GM12878 (cell line): ENCODE data around the gene ZNF391. TPM values are rescaled to one million over a fixed set of nuclear protein-coding genes. Genes with fewer than 3 reads are reported as not detected.

Source experiments
- ATAC-seq: fragments of 200-7000 bp; cut with Tn5 transposase; 3 replicates; pipeline ENCODE4 v1.9.1; 2020; ENCODE audit warnings: mild to moderate bottlenecking, moderate library complexity
- BruUV-seq: library from RNA; stranded (reverse); fragments of 400-500 nt; replicated peaks from 2 replicates; lab custom pipeline; 2021; lab: Mats Ljungman, UMichigan
- CTCF ChIA-PET: fragments of 300-600 bp; sonication (Branson Sonifier 250); formaldehyde crosslinking; extraction: SDS; loops from one replicate; lab custom pipeline; 2021; ENCODE audit warnings: inconsistent platforms; lab: Yijun Ruan, JAX
- POLR2A ChIA-PET: fragments of 350-600 bp; formaldehyde crosslinking; extraction: SDS; loops from one replicate; lab custom pipeline; 2021; ENCODE audit warnings: inconsistent platforms; lab: Charles Lee
- RAD21 ChIA-PET: fragments of 300-600 bp; sonication (Branson Sonifier 250); formaldehyde crosslinking; loops from one replicate; lab custom pipeline; 2023; ENCODE audit warnings: antibody characterized with exemption; ENCODE audit not compliant: unreplicated experiment; lab: Charles Lee
- SMC1A ChIA-PET: fragments of 300-600 bp; sonication (Branson Sonifier 250); formaldehyde crosslinking; loops from one replicate; lab custom pipeline; 2023; ENCODE audit not compliant: unreplicated experiment, uncharacterized antibody; lab: Charles Lee
- DNase-seq: peaks from one replicate; pipeline ENCODE4 v3.0.0-alpha.2; 2011; ENCODE audit warnings: low read depth, low spot score
- FAIRE-seq: peaks from 3 replicates; lab custom pipeline; 2011; peaks lifted over from hg19 to GRCh38; lab: Jason Lieb, UNC
- H2AFZ ChIP-seq: 2 replicates; pipeline ENCODE4 v1.6.0; 2011; ENCODE audit warnings: low read depth, low read length, control low read depth; ENCODE audit not compliant: control insufficient read depth
- H3K27ac ChIP-seq: 2 replicates; pipeline ENCODE4 v1.5.1; 2011; ENCODE audit warnings: control low read depth; ENCODE audit not compliant: control insufficient read depth, insufficient read depth
- H3K27me3 ChIP-seq, 2 experiments: replicated peaks in 1 of 2; 2 replicates each; pipeline versions ENCODE4 v1.6.0 to v1.6.1; 2011; ENCODE audit warnings: low read length in 1 of 2; ENCODE audit not compliant: control insufficient read depth in 2 of 2, insufficient read depth in 2 of 2
- H3K36me3 ChIP-seq, 2 experiments: 2 replicates each; pipeline ENCODE4 v1.5.1; 2011; ENCODE audit warnings: low read length in 1 of 2; ENCODE audit not compliant: control insufficient read depth in 2 of 2, insufficient read depth in 2 of 2
- H3K4me1 ChIP-seq: 2 replicates; pipeline ENCODE4 v1.6.1; 2011; ENCODE audit warnings: mild to moderate bottlenecking, low read length, moderate library complexity, mixed read lengths; ENCODE audit not compliant: control insufficient read depth, insufficient read depth
- H3K4me2 ChIP-seq: 2 replicates; pipeline ENCODE4 v1.6.0; 2011; ENCODE audit warnings: control low read depth; ENCODE audit not compliant: control insufficient read depth, insufficient read depth
- H3K4me3 ChIP-seq: fragments of 200-600 bp; sonication (generic); 2 replicates; pipeline ENCODE4 v1.5.1; 2016
- H3K79me2 ChIP-seq: 2 replicates; pipeline ENCODE4 v1.6.0; 2011; ENCODE audit warnings: low read length; ENCODE audit not compliant: control insufficient read depth, insufficient read depth
- H3K9ac ChIP-seq: 2 replicates; pipeline ENCODE4 v1.8.0; 2011; ENCODE audit warnings: low read length, control low read depth, mixed read lengths; ENCODE audit not compliant: control insufficient read depth, insufficient read depth
- H3K9me3 ChIP-seq: replicated peaks from 3 replicates; pipeline ENCODE4 v1.5.1; 2011; ENCODE audit warnings: mild to moderate bottlenecking, low read length; ENCODE audit not compliant: control insufficient read depth, insufficient read depth
- H4K20me1 ChIP-seq: 2 replicates; pipeline ENCODE4 v1.6.0; 2011; ENCODE audit not compliant: control insufficient read depth, insufficient read depth
- CBX3 ChIP-seq: fragments of 200-600 bp; sonication (generic); IDR thresholded peaks from 2 replicates; pipeline ENCODE4 v1.6.1; 2016; ENCODE audit warnings: low read depth, borderline replicate concordance
- CHD1 ChIP-seq: IDR thresholded peaks from 2 replicates; pipeline ENCODE4 v1.6.1; 2012; ENCODE audit warnings: low read depth, low read length, improper control_type of control experiment
- CHD2 ChIP-seq: IDR thresholded peaks from 2 replicates; pipeline ENCODE4 v1.6.1; 2011; ENCODE audit warnings: low read depth, low read length, improper control_type of control experiment, borderline replicate concordance
- FOXK2 ChIP-seq: fragments of 450-650 bp; IDR thresholded peaks from 2 replicates; pipeline ENCODE4 v1.6.1; 2017; ENCODE audit warnings: mild to moderate bottlenecking, moderate library complexity
- JUNB ChIP-seq: IDR thresholded peaks from 2 replicates; pipeline ENCODE4 v1.6.1; 2016; ENCODE audit warnings: antibody characterized with exemption, mild to moderate bottlenecking
- JUND ChIP-seq: IDR thresholded peaks from 2 replicates; pipeline ENCODE4 v1.6.1; 2012; ENCODE audit warnings: low read depth, mild to moderate bottlenecking, low read length, improper control_type of control experiment, moderate library complexity
- MYC ChIP-seq: IDR thresholded peaks from 2 replicates; pipeline ENCODE4 v1.6.1; 2011; ENCODE audit warnings: mild to moderate bottlenecking, low read length, moderate library complexity, inconsistent platforms; ENCODE audit not compliant: insufficient read depth, insufficient replicate concordance, insufficient read length, severe bottlenecking
- TBL1XR1 ChIP-seq: IDR thresholded peaks from 2 replicates; pipeline ENCODE4 v1.6.1; 2012; ENCODE audit warnings: low read depth, low read length, improper control_type of control experiment
- ZSCAN29 ChIP-seq: fragments of 450-650 bp; IDR thresholded peaks from 2 replicates; pipeline ENCODE4 v1.6.1; 2017; ENCODE audit warnings: mild to moderate bottlenecking, moderate library complexity
- WGBS: methylation state at CpG from one replicate; pipeline ENCODE4 v1.1.6; 2016; ENCODE audit warnings: low lambda C conversion rate; ENCODE audit not compliant: insufficient replicate concordance, insufficient coverage; ENCODE audit errors: missing lambda C conversion rate; 5-methylcytosine and 5-hydroxymethylcytosine counted together
- in situ Hi-C: fragments of 300-500 bp; cut with MboI; formaldehyde crosslinking; loops from 9 replicates; pipeline ENCODE4 v1.14.3; 2018; ENCODE audit warnings: mixed read lengths
- intact Hi-C: fragments of 100-400 bp; cut with micrococcal nuclease; formaldehyde crosslinking; loops from one replicate; pipeline ENCODE4 v1.14.2; 2022; ENCODE audit not compliant: unreplicated experiment
- polyA plus RNA-seq, 11 experiments: library from polyadenylated mRNA; depleted of rRNA in 4 of 11; unstranded in 6 of 11; stranded (reverse) in 5 of 11; fragments of >200 nt; fragmentation: Nextera tagmentation in 4 of 11; fragmentation: Illumina TruSeq in 1 of 11; extraction: Ambion mirVana in 4 of 11; extraction: Trizol in 1 of 11; gene quantifications; 1 replicate in 1 of 11; 2 replicates in 10 of 11; pipeline versions ENCODE4 v1.2.1 to v1.2.3, GENCODE V29; 2011 to 2016; ENCODE audit warnings: inconsistent platforms in 2 of 11, missing spikeins in 2 of 11, low read depth in 1 of 11
- total RNA-seq, 4 experiments: library from RNA; depleted of rRNA in 3 of 4; stranded (reverse); fragments of >200 nt in 3 of 4; fragmentation: Illumina TruSeq in 1 of 4; extraction: Trizol in 1 of 4; gene quantifications; 2 replicates each; pipeline versions ENCODE4 v1.2.1 to v1.2.3, GENCODE V29; 2013 to 2021
- TF ChIP-seq, protein P1 (sequence below): fragments of 450-650 bp; IDR thresholded peaks from 2 replicates; pipeline ENCODE4 v1.6.1; 2017; ENCODE audit warnings: mild to moderate bottlenecking, low read depth, inconsistent platforms; ENCODE audit not compliant: poor library complexity, severe bottlenecking

Gene ZNF391
- total and polyA plus RNA-seq, 10 of the 15 experiments (the other 5 are each of a cell fraction or from before 2014, with no cell fraction given): 0.42 to 1.9 (median 1.0) TPM

GRCh38 chr6:27428502-27428901, 39.9 kb downstream of the ZNF391 start (continued):
- TF ChIP-seq, protein P1, sequence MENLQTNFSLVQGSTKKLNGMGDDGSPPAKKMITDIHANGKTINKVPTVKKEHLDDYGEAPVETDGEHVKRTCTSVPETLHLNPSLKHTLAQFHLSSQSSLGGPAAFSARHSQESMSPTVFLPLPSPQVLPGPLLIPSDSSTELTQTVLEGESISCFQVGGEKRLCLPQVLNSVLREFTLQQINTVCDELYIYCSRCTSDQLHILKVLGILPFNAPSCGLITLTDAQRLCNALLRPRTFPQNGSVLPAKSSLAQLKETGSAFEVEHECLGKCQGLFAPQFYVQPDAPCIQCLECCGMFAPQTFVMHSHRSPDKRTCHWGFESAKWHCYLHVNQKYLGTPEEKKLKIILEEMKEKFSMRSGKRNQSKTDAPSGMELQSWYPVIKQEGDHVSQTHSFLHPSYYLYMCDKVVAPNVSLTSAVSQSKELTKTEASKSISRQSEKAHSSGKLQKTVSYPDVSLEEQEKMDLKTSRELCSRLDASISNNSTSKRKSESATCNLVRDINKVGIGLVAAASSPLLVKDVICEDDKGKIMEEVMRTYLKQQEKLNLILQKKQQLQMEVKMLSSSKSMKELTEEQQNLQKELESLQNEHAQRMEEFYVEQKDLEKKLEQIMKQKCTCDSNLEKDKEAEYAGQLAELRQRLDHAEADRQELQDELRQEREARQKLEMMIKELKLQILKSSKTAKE: no peak
- TF ChIP-seq CHD1: no peak
- no peak for TF ChIP-seq MYC
- TF ChIP-seq CHD2: no peak

DNA sequence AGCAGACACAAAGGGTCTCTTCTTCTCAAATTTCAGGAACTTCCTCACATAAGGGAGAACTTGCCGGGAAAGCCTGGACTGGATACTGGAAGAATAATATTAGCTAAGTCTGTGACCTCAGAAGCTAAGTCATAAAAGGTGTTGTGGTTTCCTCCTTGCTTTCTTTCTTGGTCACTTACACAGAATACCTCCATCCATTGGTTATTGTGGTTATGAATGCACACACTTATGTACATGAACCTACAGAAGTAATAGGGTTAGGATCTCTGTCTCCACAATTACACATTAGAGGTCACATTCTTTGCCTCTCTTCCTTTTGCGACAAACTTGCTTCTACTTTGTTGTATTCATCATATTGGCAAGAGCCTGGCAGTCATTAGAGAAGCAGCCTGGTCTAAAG, 40.4 kb downstream of the ZNF391 start:
- no peak overlapping the region for H2AFZ ChIP-seq
- ChIA-PET RAD21 (no interaction called here), SMC1A (no interaction called here), POLR2A (no interaction called here), CTCF (no interaction called here)
- H3K27ac ChIP-seq: no peak overlapping the region
- H3K9ac ChIP-seq: no peak overlapping the region
- no peaks in the 10 kb centered on the region; the same call in 1 of the 3 replicates for H3K9me3 ChIP-seq
- 52% methylated on average over 2 of the region's 2 CpGs for WGBS
- in situ Hi-C loops (no loop called here), intact Hi-C loops (no loop called here)
- FAIRE-seq (no peak), DNase-seq (no peak), ATAC-seq (no peak)
- no peaks in the 10 kb centered on the region for H3K27me3 ChIP-seq
- no peak overlapping the region for H3K4me3 ChIP-seq
- TF ChIP-seq JUND (no peak), TBL1XR1 (no peak), CBX3 (no peak), CHD1 (no peak), ZSCAN29 (no peak), FOXK2 (no peak), JUNB (no peak)
- H4K20me1 ChIP-seq: no peaks in the 10 kb centered on the region
- BruUV-seq: no TSS peak
- no peak overlapping the region for H3K4me2 ChIP-seq
- no peaks in the 10 kb centered on the region for H3K79me2 ChIP-seq
- H3K4me1 ChIP-seq: no peaks in the 10 kb centered on the region
- H3K36me3 ChIP-seq: no peaks in the 10 kb centered on the region
